GM21528 (cell line): ENCODE results near the gene NRXN3.

ENCODE experiments used
- ATAC-seq: cut with Tn5 transposase; IDR thresholded peaks from one replicate; pipeline ENCODE4 v1.9.1; 2021; ENCODE audit warnings: mild to moderate bottlenecking, moderate library complexity; ENCODE audit not compliant: unreplicated experiment, low FRiP score

Gene NRXN3

GRCh38 chr14:78611796-78612571 lies 441.8 kb downstream of the NRXN3 start:
- ATAC-seq = no peak

GRCh38 chr14:78612666-78613065 lies 442.5 kb downstream of the NRXN3 start:
- no peak for ATAC-seq

- ATAC-seq = no peak
Observed at GRCh38 chr14:78614593-78614992, 444.4 kb downstream of the NRXN3 start.

GRCh38 chr14:78617735-78618134 lies 447.6 kb downstream of the NRXN3 start:
- no peak for ATAC-seq

- ATAC-seq = no peak
Observed at GRCh38 chr14:78618368-78618767, 448.2 kb downstream of the NRXN3 start.

GRCh38 chr14:78627114-78627513 lies 456.9 kb downstream of the NRXN3 start:
- ATAC-seq = no peak

- no peak for ATAC-seq
Observed at GRCh38 chr14:78631551-78631950, 461.4 kb downstream of the NRXN3 start.

- ATAC-seq = no peak
Observed at GRCh38 chr14:78633752-78634151, 463.6 kb downstream of the NRXN3 start.

GRCh38 chr14:78637489-78637888 lies 467.3 kb downstream of the NRXN3 start:
- no peak for ATAC-seq

- ATAC-seq = no peak
Observed at GRCh38 chr14:78637908-78638475, 467.8 kb downstream of the NRXN3 start.

- ATAC-seq = no peak
Observed at GRCh38 chr14:78638926-78639325, 468.8 kb downstream of the NRXN3 start.

- ATAC-seq = no peak
Observed at GRCh38 chr14:78644824-78645559, 474.8 kb downstream of the NRXN3 start.

- no peak for ATAC-seq
Observed at GRCh38 chr14:78652727-78653126, 482.6 kb downstream of the NRXN3 start.

- no peak for ATAC-seq
Observed at GRCh38 chr14:78653173-78653572, 483.0 kb downstream of the NRXN3 start.

- no peak for ATAC-seq
Observed at GRCh38 chr14:78657451-78657850, 487.3 kb downstream of the NRXN3 start.

GRCh38 chr14:78664841-78665240 lies 494.7 kb downstream of the NRXN3 start:
- no peak for ATAC-seq

- ATAC-seq = no peak
Observed at GRCh38 chr14:78666336-78667056, 496.3 kb downstream of the NRXN3 start.

- no peak for ATAC-seq
Observed at GRCh38 chr14:78667141-78667540, 497.0 kb downstream of the NRXN3 start.

- no peak for ATAC-seq
Observed at GRCh38 chr14:78673845-78674244, 503.7 kb downstream of the NRXN3 start.

- no peak for ATAC-seq
Observed at GRCh38 chr14:78674820-78675219, 504.6 kb downstream of the NRXN3 start.

GRCh38 chr14:78683206-78683605 lies 513.0 kb downstream of the NRXN3 start:
- no peak for ATAC-seq
